Right renal cortex interstitium (tissue), 3 donors: Measurements from ENCODE around the gene NTM. TPM values are rescaled to one million over a fixed set of nuclear protein-coding genes. Genes with fewer than 3 reads are reported as not detected.

Source experiments
- DNase-seq, 3 donors: peaks; one replicate each; pipeline ENCODE4 v3.0.0-alpha.2; 2013; ENCODE audit warnings: low read depth in 3 of 3, low spot score in 2 of 3
- polyA plus RNA-seq, 3 donors: library from polyadenylated mRNA; unstranded; fragments of 120-200 nt; gene quantifications; one replicate each; pipeline ENCODE4 v1.2.1, GENCODE V29; 2013; ENCODE audit not compliant: insufficient read length in 3 of 3

NTM gene
- polyA plus RNA-seq, 3 donors: 30.5 to 43.6 (median 35.7) TPM

- no peak for DNase-seq
These were observed 221.7 kb downstream of the NTM start for GRCh38 chr11:131592152-131592551.

- DNase-seq: no peak
These were observed 222.3 kb downstream of the NTM start for GRCh38 chr11:131592734-131593133.

GRCh38 chr11:131593301-131593700 is 222.9 kb downstream of the NTM start:
- no peak for DNase-seq

- DNase-seq: no peak
These were observed 225.4 kb downstream of the NTM start for GRCh38 chr11:131595797-131596196.

- no peak for DNase-seq
These were observed 227.5 kb downstream of the NTM start for GRCh38 chr11:131597890-131598289.

- no peak for DNase-seq
These were observed 227.9 kb downstream of the NTM start for GRCh38 chr11:131598305-131598704.

GRCh38 chr11:131599285-131599684 is 228.9 kb downstream of the NTM start:
- DNase-seq: no peak

- no peak for DNase-seq
These were observed 230.2 kb downstream of the NTM start for GRCh38 chr11:131600628-131601027.

GRCh38 chr11:131601586-131601985 is 231.2 kb downstream of the NTM start:
- no peak for DNase-seq

GRCh38 chr11:131602431-131602830 is 232.0 kb downstream of the NTM start:
- no peak for DNase-seq

GRCh38 chr11:131606811-131607335 is 236.5 kb downstream of the NTM start:
- no peak for DNase-seq

GRCh38 chr11:131609337-131609736 is 238.9 kb downstream of the NTM start:
- no peak for DNase-seq

GRCh38 chr11:131609921-131610320 is 239.5 kb downstream of the NTM start:
- DNase-seq: no peak

GRCh38 chr11:131611322-131611721 is 240.9 kb downstream of the NTM start:
- no peak for DNase-seq

GRCh38 chr11:131612533-131612932 is 242.1 kb downstream of the NTM start:
- DNase-seq: no peak

GRCh38 chr11:131614631-131615030 is 244.2 kb downstream of the NTM start:
- no peak for DNase-seq

- no peak for DNase-seq
These were observed 245.2 kb downstream of the NTM start for GRCh38 chr11:131615611-131616010.

- DNase-seq: no peak
These were observed 246.2 kb downstream of the NTM start for GRCh38 chr11:131616481-131617140.

- no peak for DNase-seq
These were observed 247.8 kb downstream of the NTM start for GRCh38 chr11:131618201-131618600.

- DNase-seq: no peak
These were observed 251.8 kb downstream of the NTM start for GRCh38 chr11:131622193-131622592.

GRCh38 chr11:131624531-131624930 is 254.1 kb downstream of the NTM start:
- no peak for DNase-seq

GRCh38 chr11:131626788-131627187 is 256.4 kb downstream of the NTM start:
- DNase-seq: no peak

- no peak for DNase-seq
These were observed 258.3 kb downstream of the NTM start for GRCh38 chr11:131628739-131629138.
